Measurements from ENCODE around the gene TDRKH.

DNA sequence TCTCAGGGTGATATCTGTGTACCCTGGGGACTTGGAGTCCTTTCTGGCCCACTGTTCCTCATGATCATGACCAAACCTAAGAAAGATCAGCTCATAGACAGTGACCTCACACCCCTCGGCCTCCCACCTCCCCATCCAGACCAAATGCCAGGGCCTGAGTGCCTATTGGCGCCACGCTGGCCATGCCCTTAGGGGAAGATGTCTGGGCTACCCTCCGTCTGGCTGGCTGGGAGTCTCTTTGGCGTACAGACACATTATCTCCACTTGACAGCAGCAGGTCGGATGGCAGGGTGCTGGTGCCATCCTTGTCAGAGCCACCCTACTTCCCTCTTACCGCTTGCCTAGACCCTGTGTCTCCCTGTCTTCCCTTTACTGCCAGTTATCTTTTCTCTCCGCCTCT, 32.9 kb upstream of the TDRKH start:
- no peak for TF ChIP-seq POLR2A (IDR thresholded peaks at IDR 0.05; ENCODE audit: low read depth, low read length)
- TF ChIP-seq POLR2AphosphoS5 (IDR thresholded peaks at IDR 0.05; ENCODE audit: low read depth, low read length) = no peak
- no peak for TF ChIP-seq TAF1 (IDR thresholded peaks at IDR 0.05; ENCODE audit: low read depth, low read length)
- no peak for TF ChIP-seq SPI1 (IDR thresholded peaks at IDR 0.05; ENCODE audit: low read depth, low read length)
- TF ChIP-seq PAX5 (IDR thresholded peaks at IDR 0.05; ENCODE audit: insufficient read depth, low read length, severe bottlenecking) = no peak
